ENCODE data around the gene TUBB. TPM values are rescaled to one million over a fixed set of nuclear protein-coding genes. Genes with fewer than 3 reads are reported as not detected.

The TUBB gene
- total RNA-seq, 4 donors from 2014 or later, result 184 to 351 (median 236) TPM

GRCh38 chr6:30696432-30696831 lies 23.7 kb upstream of the TUBB start:
- H3K27ac ChIP-seq, result no peak overlapping the region
- WGBS, 2 donors (ENCODE audit: low coverage in 1 of 2), result 92 to 100% methylated on average over 4 to 5 of the region's 5 CpGs

GRCh38 chr6:30700340-30700739 lies 19.8 kb upstream of the TUBB start:
- Histone ChIP-seq H3K4me1 (no peaks in the 10 kb centered on the region), H3K27ac (no peak overlapping the region), H3K9me3 (no peaks in the 10 kb centered on the region), H3K4me3 (no peak overlapping the region), H3K27me3 (no peaks in the 10 kb centered on the region), H3K36me3 (peaks cover 0 to 63% of the 10 kb centered on the region in 2 donors)
- TF ChIP-seq EP300 (IDR thresholded peaks at IDR 0.05) (no peak), POLR2AphosphoS5 (IDR thresholded peaks at IDR 0.05) (no peak)
- ATAC-seq, result peak; percentile 55
- 54 to 59% methylated on average over 3 to 4 of the region's 4 CpGs for WGBS, 2 donors (ENCODE audit: low coverage in 1 of 2)

More at GRCh38 chr6:30696432-30696831, 23.7 kb upstream of the TUBB start:
- Histone ChIP-seq H3K4me1 (peaks cover 0 to 3% (median under 1%) of the 10 kb centered on the region in 3 donors), H3K4me3 (no peak overlapping the region), H3K36me3 (peaks cover 0 to 24% of the 10 kb centered on the region in 2 donors), H3K27me3 (no peaks in the 10 kb centered on the region), H3K9me3 (no peaks in the 10 kb centered on the region)
- no peak for ATAC-seq
- no peak for TF ChIP-seq CTCF (IDR thresholded peaks at IDR 0.05)
- no peak for TF ChIP-seq EP300 (IDR thresholded peaks at IDR 0.05)
- TF ChIP-seq POLR2AphosphoS5 (IDR thresholded peaks at IDR 0.05), result no peak
- TF ChIP-seq POLR2A (IDR thresholded peaks at IDR 0.05), result no peak

- WGBS, 2 donors (ENCODE audit: low coverage in 1 of 2), result 93 to 100% methylated on average over 1 to 6 of the region's 10 CpGs
- ATAC-seq, result no peak
Measured at GRCh38 chr6:30703011-30703410, 17.1 kb upstream of the TUBB start.

GRCh38 chr6:30703821-30704220 lies 16.3 kb upstream of the TUBB start:
- H3K9me3 ChIP-seq, result no peaks in the 10 kb centered on the region
- peaks cover 0 to 96% of the 10 kb centered on the region in 2 donors for H3K36me3 ChIP-seq
- H3K27ac ChIP-seq, result no peak overlapping the region
- ATAC-seq, result no peak
- 83 to 100% methylated on average over 1 to 2 of the region's 4 CpGs for WGBS, 2 donors (ENCODE audit: low coverage in 1 of 2)
- H3K4me1 ChIP-seq, result no peaks in the 10 kb centered on the region
- H3K27me3 ChIP-seq, result no peaks in the 10 kb centered on the region
- TF ChIP-seq POLR2A (IDR thresholded peaks at IDR 0.05) (no peak), EP300 (IDR thresholded peaks at IDR 0.05) (no peak), POLR2AphosphoS5 (IDR thresholded peaks at IDR 0.05) (no peak), CTCF (IDR thresholded peaks at IDR 0.05) (no peak)
- H3K4me3 ChIP-seq, result no peak overlapping the region

More at GRCh38 chr6:30703011-30703410, 17.1 kb upstream of the TUBB start:
- Histone ChIP-seq H3K36me3 (peaks cover 0 to 90% of the 10 kb centered on the region in 2 donors), H3K4me3 (no peak overlapping the region), H3K4me1 (no peaks in the 10 kb centered on the region), H3K27ac (no peak overlapping the region), H3K27me3 (no peaks in the 10 kb centered on the region), H3K9me3 (no peaks in the 10 kb centered on the region)
- no peak for TF ChIP-seq POLR2AphosphoS5 (IDR thresholded peaks at IDR 0.05)
- no peak for TF ChIP-seq POLR2A (IDR thresholded peaks at IDR 0.05)
- no peak for TF ChIP-seq CTCF (IDR thresholded peaks at IDR 0.05)
- no peak for TF ChIP-seq EP300 (IDR thresholded peaks at IDR 0.05)

GRCh38 chr6:30705620-30706019 lies 14.5 kb upstream of the TUBB start:
- TF ChIP-seq CTCF (IDR thresholded peaks at IDR 0.05) (no peak), POLR2A (IDR thresholded peaks at IDR 0.05) (no peak)
- Histone ChIP-seq H3K36me3 (peaks cover 0 to 97% of the 10 kb centered on the region in 2 donors), H3K4me1 (no peaks in the 10 kb centered on the region), H3K27me3 (no peaks in the 10 kb centered on the region), H3K9me3 (no peaks in the 10 kb centered on the region), H3K27ac (no peak overlapping the region), H3K4me3 (no peak overlapping the region)
- 78% methylated on average over 3 of the region's 4 CpGs; no CpG with 5 or more reads in 1 of the 2 donors for WGBS, 2 donors (ENCODE audit: low coverage in 1 of 2)
- ATAC-seq, result no peak
